Stomach (tissue), 9 donors: ENCODE results near the gene CXCL12. TPM values are rescaled to one million over a fixed set of nuclear protein-coding genes. Genes with fewer than 3 reads are reported as not detected.

Source experiments
- DNase-seq, 2 donors: peaks; one replicate each; pipeline versions ENCODE4 v3.0.0 to v3.0.0-alpha.2; 2013 to 2019
- H3K27ac ChIP-seq, 5 donors: fragments of 200-600 bp in 4 of 5; sonication (generic) in 4 of 5; one replicate each; pipeline ENCODE4 v1.5.1; 2013 to 2019; ENCODE audit warnings: mild to moderate bottlenecking in 1 of 5, moderate library complexity in 1 of 5
- H3K27me3 ChIP-seq, 3 donors: fragments of 200-600 bp; sonication (generic); one replicate each; pipeline ENCODE4 v1.5.1; 2017 to 2019; ENCODE audit warnings: mixed run types in 1 of 3
- H3K36me3 ChIP-seq, 4 donors: fragments of 200-600 bp; sonication (generic); 1 replicate in 3 of 4; 2 replicates in 1 of 4; pipeline ENCODE4 v1.5.1; 2016 to 2019
- H3K4me1 ChIP-seq, 4 donors: fragments of 200-600 bp; sonication (generic); one replicate each; pipeline ENCODE4 v1.5.1; 2016 to 2019
- H3K4me3 ChIP-seq, 4 donors: fragments of 200-600 bp; sonication (generic) in 3 of 4; one replicate each; pipeline ENCODE4 v1.5.1; 2016 to 2019; ENCODE audit warnings: mild to moderate bottlenecking in 1 of 4
- H3K9me3 ChIP-seq, 4 donors: fragments of 200-600 bp; sonication (generic); one replicate each; pipeline ENCODE4 v1.5.1; 2016 to 2019
- CTCF ChIP-seq, 7 experiments: fragments of 450-650 bp in 4 of 7; fragments of 200-600 bp in 3 of 7; sonication (generic) in 3 of 7; IDR thresholded peaks; one replicate each; pipeline ENCODE4 v1.5.1; 2016 to 2019; ENCODE audit warnings: antibody characterized with exemption in 7 of 7, control low read depth in 2 of 7, mild to moderate bottlenecking in 1 of 7
- EP300 ChIP-seq: sonication (generic); formaldehyde crosslinking; IDR thresholded peaks from one replicate; pipeline ENCODE4 v1.6.1; 2017; ENCODE audit warnings: antibody characterized with exemption
- POLR2A ChIP-seq, 4 donors: fragments of 450-650 bp; IDR thresholded peaks; one replicate each; pipeline ENCODE4 v1.6.1; 2016; ENCODE audit warnings: antibody characterized with exemption in 4 of 4, control low read depth in 2 of 4, mild to moderate bottlenecking in 1 of 4, moderate library complexity in 1 of 4
- POLR2AphosphoS5 ChIP-seq, 3 donors: sonication (generic); formaldehyde crosslinking; IDR thresholded peaks; one replicate each; pipeline ENCODE4 v1.6.1; 2016; ENCODE audit warnings: antibody characterized with exemption in 3 of 3
- WGBS, 5 donors: extraction: QIAGEN DNeasy Blood & Tissue Kit in 3 of 5; methylation state at CpG; one replicate each; pipeline versions ENCODE4 v1.1.5 to v1.1.7; 2013 to 2018; 5-methylcytosine and 5-hydroxymethylcytosine counted together
- intact Hi-C: fragments of 100-400 bp; cut with DNase I; formaldehyde crosslinking; loops from one replicate; pipeline ENCODE4 v1.15.1; 2023; ENCODE audit warnings: low total_unique reads
- polyA plus RNA-seq, 3 donors: library from polyadenylated mRNA; stranded (reverse); fragments of 200-250 nt; gene quantifications; one replicate each; pipeline ENCODE4 v1.2.3, GENCODE V29; 2013
- total RNA-seq, 5 donors: library from RNA; depleted of rRNA; stranded (reverse); fragments of >200 nt; gene quantifications; one replicate each; pipeline versions ENCODE4 v1.1.0 to v1.2.3, GENCODE V29; 2014 to 2016
- donor health status: healthy with polysubstance abuse.
- donor health status: Bipolar disorder and iron deficiency.
- donor health status: healthy.

CXCL12 gene
- total and polyA plus RNA-seq, 8 donors = 5.8 to 52.3 (median 12.9) TPM

DNA sequence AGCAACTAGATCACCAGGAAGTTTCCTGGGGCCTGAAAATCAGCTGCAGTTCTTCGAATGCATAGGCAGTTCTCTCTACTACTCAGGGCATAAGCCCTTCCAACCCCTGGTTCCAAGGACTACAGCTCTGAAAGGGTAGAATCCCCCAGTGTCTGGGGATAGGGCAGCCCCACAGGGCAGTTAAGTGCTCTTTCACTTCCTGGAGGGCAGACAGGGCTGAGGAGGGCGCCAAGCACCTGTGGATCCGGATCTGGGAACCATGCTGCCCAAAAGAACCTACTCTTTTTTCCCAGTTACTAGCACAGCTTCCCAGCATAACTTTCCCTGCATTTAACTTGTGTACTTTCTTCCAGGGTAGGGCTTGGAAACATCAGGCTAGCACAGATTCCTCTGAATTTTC, 41.1 kb downstream of the CXCL12 start:
- no peak for TF ChIP-seq EP300
- no peak for TF ChIP-seq POLR2A (IDR thresholded peaks at IDR 0.05)
- TF ChIP-seq CTCF (IDR thresholded peaks at IDR 0.05) = no peak
- no peak for TF ChIP-seq POLR2AphosphoS5 (IDR thresholded peaks at IDR 0.05)
- intact Hi-C loops = no loop called here
- 52 to 62% (median 61%) methylated on average over 3 of the region's 3 CpGs for WGBS, 5 donors
- Histone ChIP-seq H3K27ac (no peak overlapping the region), H3K9me3 (no peaks in the 10 kb centered on the region), H3K4me1 (no peaks in the 10 kb centered on the region), H3K36me3 (no peaks in the 10 kb centered on the region), H3K4me3 (no peak overlapping the region), H3K27me3 (no peaks in the 10 kb centered on the region)
- peak in 1 of 2 donors; percentile 16 for DNase-seq

DNA sequence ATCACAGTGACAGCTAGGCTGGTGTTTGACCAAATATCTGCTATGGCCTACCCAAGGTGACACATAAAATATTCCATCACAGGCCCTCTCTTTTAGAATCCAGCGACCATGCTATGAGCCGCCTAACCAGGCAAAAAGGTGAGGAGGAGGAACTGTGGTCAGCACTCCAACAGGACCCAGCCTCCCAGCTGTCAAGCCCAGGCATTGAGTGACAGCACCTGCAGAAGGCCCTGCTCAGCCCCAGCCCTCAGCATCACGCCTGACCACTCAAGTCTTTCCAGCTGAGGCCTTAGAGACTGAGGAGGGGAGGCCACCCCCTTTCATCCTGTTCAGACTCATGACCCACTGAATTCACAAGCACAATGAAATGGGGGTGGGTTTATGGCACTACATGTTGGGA, 43.0 kb downstream of the CXCL12 start:
- H3K9me3 ChIP-seq = no peaks in the 10 kb centered on the region
- TF ChIP-seq CTCF (IDR thresholded peaks at IDR 0.05) (no peak), POLR2A (IDR thresholded peaks at IDR 0.05) (no peak), POLR2AphosphoS5 (IDR thresholded peaks at IDR 0.05) (no peak), EP300 (no peak)
- no peak for DNase-seq
- no peak overlapping the region for H3K27ac ChIP-seq
- H3K27me3 ChIP-seq = no peaks in the 10 kb centered on the region
- intact Hi-C loops = no loop called here
- H3K4me3 ChIP-seq = no peak overlapping the region
- WGBS, 5 donors = 82 to 90% (median 87%) methylated on average over 2 to 3 of the region's 3 CpGs
- H3K4me1 ChIP-seq = no peaks in the 10 kb centered on the region
- H3K36me3 ChIP-seq = no peaks in the 10 kb centered on the region

- WGBS, 5 donors = 57 to 75% (median 70%) methylated on average over 3 of the region's 3 CpGs
Observed at GRCh38 chr10:44340557-44340956, 44.3 kb downstream of the CXCL12 start.

GRCh38 chr10:44339218-44339617, 45.7 kb downstream of the CXCL12 start:
- no peak overlapping the region for H3K27ac ChIP-seq
- peaks cover 0 to 11% (median 4%) of the 10 kb centered on the region in 4 donors for H3K4me1 ChIP-seq
- H3K9me3 ChIP-seq = no peaks in the 10 kb centered on the region
- DNase-seq = no peak
- intact Hi-C loops = no loop called here
- no peak overlapping the region for H3K4me3 ChIP-seq
- no peaks in the 10 kb centered on the region for H3K36me3 ChIP-seq
- 53 to 73% (median 60%) methylated on average over 3 of the region's 3 CpGs for WGBS, 5 donors
- TF ChIP-seq EP300 (no peak), POLR2A (IDR thresholded peaks at IDR 0.05) (no peak), CTCF (IDR thresholded peaks at IDR 0.05) (no peak), POLR2AphosphoS5 (IDR thresholded peaks at IDR 0.05) (no peak)
- no peaks in the 10 kb centered on the region for H3K27me3 ChIP-seq

More at GRCh38 chr10:44340557-44340956, 44.3 kb downstream of the CXCL12 start:
- TF ChIP-seq CTCF (IDR thresholded peaks at IDR 0.05) (no peak), POLR2A (IDR thresholded peaks at IDR 0.05) (no peak), EP300 (no peak), POLR2AphosphoS5 (IDR thresholded peaks at IDR 0.05) (no peak)
- Histone ChIP-seq H3K4me3 (no peak overlapping the region), H3K27me3 (no peaks in the 10 kb centered on the region), H3K27ac (no peak overlapping the region), H3K4me1 (peaks cover 0 to 2% (median 0%) of the 10 kb centered on the region in 4 donors), H3K36me3 (no peaks in the 10 kb centered on the region), H3K9me3 (no peaks in the 10 kb centered on the region)
- intact Hi-C loops = no loop called here
- DNase-seq = no peak
